HCT116 (cell line): ENCODE results near the gene GADD45G. TPM values are rescaled to one million over a fixed set of nuclear protein-coding genes. Genes with fewer than 3 reads are reported as not detected.

Experiments used
- ATAC-seq: fragments of 200-7000 bp; cut with Tn5 transposase; 2 replicates; pipeline ENCODE4 v1.9.1; 2020; ENCODE audit warnings: mild to moderate bottlenecking, moderate library complexity
- BruUV-seq: library from RNA; stranded (reverse); fragments of 400-500 nt; replicated peaks from 2 replicates; lab custom pipeline; 2021; lab: Mats Ljungman, UMichigan
- CTCF ChIA-PET: fragments of 300-600 bp; sonication (Branson Sonifier 250); formaldehyde crosslinking; loops from one replicate; lab custom pipeline; 2021; ENCODE audit warnings: antibody characterized with exemption; lab: Charles Lee
- POLR2A ChIA-PET: fragments of 300-600, 350-600 bp; sonication (Branson Sonifier 250); formaldehyde crosslinking; loops from one replicate; lab custom pipeline; 2021; ENCODE audit warnings: antibody characterized with exemption; lab: Charles Lee
- RAD21 ChIA-PET, 2 experiments: fragments of 300-600 bp; sonication (Branson Sonifier 250); formaldehyde crosslinking; loops; one replicate each; lab custom pipeline; 2023; ENCODE audit warnings: low total read pairs in 2 of 2; ENCODE audit not compliant: uncharacterized antibody in 2 of 2, unreplicated experiment in 2 of 2, low non-redundant PET in 1 of 2; lab: Charles Lee
- DNase-seq: peaks from one replicate; pipeline ENCODE4 v3.0.0-alpha.2; 2010; ENCODE audit warnings: low read depth, low spot score
- H2AFZ ChIP-seq: fragments of 200-600 bp; shearing (Covaris generic), sonication (generic); 2 replicates; pipeline ENCODE4 v1.6.1; 2017; ENCODE audit warnings: low read depth, mixed run types, mixed read lengths, antibody characterized with exemption, low read length; ENCODE audit not compliant: poor library complexity, severe bottlenecking
- H3K27ac ChIP-seq: 2 replicates; pipeline ENCODE4 v1.5.1; 2012; ENCODE audit warnings: low read depth, low read length
- H3K27me3 ChIP-seq: fragments of 200-600 bp; sonication (generic); 2 replicates; pipeline ENCODE4 v1.6.1; 2016; ENCODE audit warnings: mixed run types, low read length, mixed read lengths; ENCODE audit not compliant: insufficient read depth
- H3K36me3 ChIP-seq, 2 experiments: fragments of 200-500 bp in 1 of 2; fragments of 200-600 bp in 1 of 2; sonication (Bioruptor generic) in 1 of 2; sonication (generic) in 1 of 2; 2 replicates each; pipeline versions ENCODE4 v1.5.1 to v1.6.1; 2014 to 2016; ENCODE audit warnings: low read length in 2 of 2, inconsistent platforms in 1 of 2, mixed read lengths in 1 of 2, mixed run types in 1 of 2; ENCODE audit not compliant: insufficient read depth in 2 of 2, control insufficient read depth in 1 of 2
- H3K4me1 ChIP-seq, 2 experiments: fragments of 200-600 bp in 1 of 2; sonication (generic) in 1 of 2; 2 replicates each; pipeline versions ENCODE4 v1.5.1 to v1.6.1; 2012 to 2017; ENCODE audit warnings: low read length in 2 of 2, inconsistent platforms in 1 of 2, mild to moderate bottlenecking in 1 of 2, mixed read lengths in 1 of 2, mixed run types in 1 of 2, moderate library complexity in 1 of 2; ENCODE audit not compliant: insufficient read depth in 2 of 2, control insufficient read depth in 1 of 2
- H3K4me2 ChIP-seq: fragments of 200-600 bp; sonication (generic); 2 replicates; pipeline ENCODE4 v1.6.1; 2017; ENCODE audit warnings: mixed run types, low read length, mixed read lengths
- H3K4me3 ChIP-seq, 2 experiments: fragments of 200-600 bp in 1 of 2; sonication (generic) in 1 of 2; replicated peaks in 1 of 2; 2 replicates each; pipeline ENCODE4 v1.5.1; 2011 to 2016; ENCODE audit warnings: low read length in 2 of 2, control low read depth in 1 of 2, low read depth in 1 of 2, mild to moderate bottlenecking in 1 of 2, mixed read lengths in 1 of 2, mixed run types in 1 of 2
- H3K79me2 ChIP-seq: fragments of 200-600 bp; sonication (generic); 2 replicates; pipeline ENCODE4 v1.6.1; 2017; ENCODE audit warnings: mild to moderate bottlenecking, mixed run types, low read length, moderate library complexity, mixed read lengths; ENCODE audit not compliant: insufficient read depth
- H3K9ac ChIP-seq: fragments of 200-600 bp; sonication (generic); 2 replicates; pipeline ENCODE4 v1.6.1; 2016; ENCODE audit warnings: low read length, mixed read lengths
- H3K9me2 ChIP-seq: fragments of 200-600 bp; sonication (generic), shearing (Covaris generic); 2 replicates; pipeline ENCODE4 v1.6.1; 2017; ENCODE audit warnings: mixed run types, mild to moderate bottlenecking, moderate library complexity; ENCODE audit not compliant: insufficient read depth
- H3K9me3 ChIP-seq, 2 experiments: fragments of 200-500 bp in 1 of 2; fragments of 200-600 bp in 1 of 2; sonication (Bioruptor generic) in 1 of 2; sonication (generic) in 1 of 2; 2 replicates each; pipeline ENCODE4 v1.6.1; 2014 to 2017; ENCODE audit warnings: low read length in 2 of 2, mixed read lengths in 2 of 2, inconsistent platforms in 1 of 2, low read depth in 1 of 2, mild to moderate bottlenecking in 1 of 2, mixed run types in 1 of 2, moderate library complexity in 1 of 2; ENCODE audit not compliant: control insufficient read depth in 1 of 2, insufficient read depth in 1 of 2
- H4K20me1 ChIP-seq: fragments of 200-600 bp; sonication (generic), shearing (Covaris generic); 2 replicates; pipeline ENCODE4 v1.6.1; 2017; ENCODE audit warnings: mixed run types, mild to moderate bottlenecking, moderate library complexity; ENCODE audit not compliant: insufficient read depth
- CBX3 ChIP-seq: IDR thresholded peaks from 2 replicates; pipeline ENCODE4 v1.6.1; 2012; ENCODE audit warnings: low read depth
- CTCF ChIP-seq, 3 experiments: fragments of 200-600 bp in 1 of 3; sonication (generic) in 1 of 3; IDR thresholded peaks in 2 of 3; conservative IDR thresholded peaks in 1 of 3; 2 replicates each; pipeline ENCODE4 v1.5.1; 2012 to 2017; ENCODE audit warnings: low read depth in 2 of 3, low read length in 2 of 3, antibody characterized with exemption in 1 of 3, borderline replicate concordance in 1 of 3, control low read depth in 1 of 3, mild to moderate bottlenecking in 1 of 3, mixed read lengths in 1 of 3, mixed run types in 1 of 3, moderate library complexity in 1 of 3; ENCODE audit not compliant: insufficient read depth in 1 of 3
- FOSL1 ChIP-seq: IDR thresholded peaks from 2 replicates; pipeline ENCODE4 v1.6.1; 2012; ENCODE audit warnings: low read depth
- MAX ChIP-seq: IDR thresholded peaks from 2 replicates; pipeline ENCODE4 v1.6.1; 2012
- POLR2AphosphoS5 ChIP-seq: IDR thresholded peaks from 2 replicates; pipeline ENCODE4 v1.6.1; 2011; ENCODE audit warnings: mild to moderate bottlenecking, low read depth, low read length, moderate library complexity
- RAD21 ChIP-seq: IDR thresholded peaks from 2 replicates; pipeline ENCODE4 v1.6.1; 2012; ENCODE audit warnings: low read depth, mild to moderate bottlenecking
- TCF7L2 ChIP-seq: IDR thresholded peaks from 2 replicates; pipeline ENCODE4 v1.7.0; 2011; ENCODE audit warnings: borderline replicate concordance, inconsistent platforms; ENCODE audit not compliant: insufficient read depth, insufficient read length; ENCODE audit errors: extremely low read depth
- YY1 ChIP-seq: IDR thresholded peaks from 2 replicates; pipeline ENCODE4 v1.6.1; 2011; ENCODE audit warnings: low read length, low read depth, moderate library complexity, mild to moderate bottlenecking; ENCODE audit not compliant: insufficient replicate concordance; ENCODE audit errors: extremely low read depth
- intact Hi-C: fragments of 100-400 bp; cut with micrococcal nuclease; formaldehyde crosslinking; loops from 2 replicates; pipeline ENCODE4 v1.10.0; 2022
- total RNA-seq: library from RNA; stranded (reverse); gene quantifications from one replicate; pipeline ENCODE4 v1.2.1, GENCODE V29; 2021; ENCODE audit not compliant: unreplicated experiment

Gene GADD45G
- total RNA-seq, 1 experiment from 2014 or later, result not detected

- no peak for TF ChIP-seq TCF7L2
Observed at GRCh38 chr9:89592963-89593726, 11.7 kb upstream of the GADD45G start (continued).

- Histone ChIP-seq H3K4me3 (0 out of 4 replicates have a peak overlapping the region, but pooled peaks of 1 of the 2 experiments have one; percentile 11), H3K9me2 (no peaks in the 10 kb centered on the region), H3K9me3 (no peaks in the 10 kb centered on the region), H2AFZ (peak overlapping the region; percentile 73), H3K9ac (no peak overlapping the region), H4K20me1 (no peaks in the 10 kb centered on the region), H3K27ac (no peak overlapping the region), H3K36me3 (no peaks in the 10 kb centered on the region), H3K79me2 (no peaks in the 10 kb centered on the region), H3K4me1 (peaks cover 7 to 8% of the 10 kb centered on the region in 2 experiments; a peak in 2 of 4 replicates), H3K4me2 (peak overlapping the region; percentile 50), H3K27me3 (peaks cover 9% of the 10 kb centered on the region; the same call in 1 of the 2 replicates)
- ChIA-PET POLR2A (interaction anchor here (1.0 to 1.4 kb wide), 2 partner anchors 11 to 506 kb away, joined by 3 read pairs; partner anchors contain the start of gene GADD45G), CTCF (interaction anchor here (0.5 to 4.0 kb wide), 23 partner anchors 8 to 1436 kb away, joined by 3 to 39 read pairs (median 4); partner anchors contain the start of gene GADD45G), RAD21 (interaction anchor here (0.6 to 1.9 kb wide), 5 partner anchors 9 to 508 kb away, joined by 3 to 6 read pairs (median 3); no protein-coding TSS in a partner anchor)
- no TSS peak for BruUV-seq
- TF ChIP-seq RAD21 (peak; percentile 56), YY1 (peak; percentile 38), POLR2AphosphoS5 (no peak), MAX (no peak), CTCF (IDR thresholded peaks at IDR 0.05 in 2 of 3, conservative IDR thresholded peaks at IDR 0.05 in 1 of 3; ENCODE audit: borderline replicate concordance in 1 of 3, insufficient read depth in 1 of 3, low read depth in 2 of 3, low read length in 2 of 3) (peak; percentile 49 to 91 (median 89)), FOSL1 (no peak), CBX3 (no peak)
- peak; percentile 90 for ATAC-seq
- DNase-seq, result no peak
- intact Hi-C loops, result no loop called here
Observed at GRCh38 chr9:89593727-89594427, 10.9 kb upstream of the GADD45G start.
